ENCODE measurements around the gene POLG.
A peak's percentile ranks its signal among the peaks of the same experiment; 100 is the strongest.

Gene POLG

DNA sequence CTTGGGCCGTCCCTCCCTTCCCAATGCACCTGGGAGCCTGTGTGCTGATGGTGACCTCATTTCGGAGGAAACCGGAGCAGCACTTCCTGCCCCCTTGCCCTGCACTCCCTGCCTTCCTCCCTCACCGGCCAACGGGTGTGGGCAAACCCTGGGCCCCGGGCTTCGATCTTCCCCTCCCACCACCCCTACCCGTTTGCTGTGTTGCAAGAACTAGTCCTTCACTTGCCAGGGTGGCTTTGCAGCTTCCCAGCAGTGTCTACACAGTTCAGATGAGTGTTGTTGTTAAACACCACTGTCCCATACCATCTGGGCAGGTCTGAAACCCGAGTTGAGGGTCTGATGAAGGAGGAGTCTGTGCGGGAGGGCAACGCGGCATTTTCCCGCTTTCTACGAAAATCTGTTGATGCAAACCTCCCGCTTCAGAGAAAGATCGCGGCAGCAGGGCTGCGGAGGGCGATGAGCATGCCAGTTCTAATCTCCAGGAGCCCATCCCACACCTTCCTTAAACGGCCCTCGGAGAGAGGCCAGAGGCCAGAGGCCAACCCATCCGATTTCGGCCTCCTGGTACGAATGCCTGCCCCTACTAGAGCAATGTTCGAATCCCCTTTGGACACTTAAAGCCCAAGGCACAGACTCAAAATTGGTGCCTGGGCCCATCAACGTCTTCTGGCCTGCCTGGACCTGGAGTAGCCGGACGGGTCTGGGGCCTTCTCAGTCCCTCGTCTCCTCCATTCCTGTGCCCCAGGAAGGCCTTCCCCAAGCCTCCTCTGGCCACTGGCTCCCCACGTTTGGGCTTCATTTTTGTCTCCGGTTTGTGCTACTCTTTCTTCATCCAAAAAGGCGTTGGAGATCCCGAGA, 35.7 kb upstream of the POLG start:
- peak; percentile 19 to 41 for DNase-seq

GRCh38 chr15:89369341-89369947, 34.8 kb upstream of the POLG start:
- no peak for DNase-seq

DNA sequence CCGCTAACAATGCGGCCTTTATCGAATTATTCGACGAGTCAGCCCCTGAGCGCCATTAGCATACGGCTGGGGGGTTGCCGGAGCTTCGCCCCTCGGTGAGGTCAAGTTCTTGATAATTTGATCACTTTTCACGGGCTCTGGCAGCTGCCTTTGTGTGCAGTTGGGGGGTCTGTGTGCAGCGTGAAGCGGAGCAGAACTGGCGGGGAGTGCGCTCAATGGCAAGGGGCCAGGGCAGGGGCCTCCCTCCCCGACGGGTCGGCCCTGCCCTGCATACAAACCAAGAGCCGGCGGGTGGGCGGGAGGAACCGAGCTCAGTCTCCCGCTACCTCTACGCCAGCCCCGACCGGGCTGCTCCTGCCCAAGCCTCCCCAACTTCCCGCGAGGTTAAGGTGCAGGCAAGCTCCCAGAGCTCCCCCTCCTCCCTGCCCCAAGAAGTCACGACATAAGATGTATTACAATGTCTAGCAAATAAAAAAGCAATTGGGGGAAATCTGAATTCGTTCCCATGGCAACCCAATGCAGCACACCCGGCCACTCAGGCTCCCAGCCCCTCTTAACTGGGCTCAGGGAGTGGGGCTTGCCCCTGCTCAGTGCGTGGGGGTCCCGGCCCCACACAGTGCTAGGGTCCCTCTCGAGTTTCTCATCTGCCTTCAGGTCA, 34.1 kb upstream of the POLG start:
- no peak for DNase-seq

DNA sequence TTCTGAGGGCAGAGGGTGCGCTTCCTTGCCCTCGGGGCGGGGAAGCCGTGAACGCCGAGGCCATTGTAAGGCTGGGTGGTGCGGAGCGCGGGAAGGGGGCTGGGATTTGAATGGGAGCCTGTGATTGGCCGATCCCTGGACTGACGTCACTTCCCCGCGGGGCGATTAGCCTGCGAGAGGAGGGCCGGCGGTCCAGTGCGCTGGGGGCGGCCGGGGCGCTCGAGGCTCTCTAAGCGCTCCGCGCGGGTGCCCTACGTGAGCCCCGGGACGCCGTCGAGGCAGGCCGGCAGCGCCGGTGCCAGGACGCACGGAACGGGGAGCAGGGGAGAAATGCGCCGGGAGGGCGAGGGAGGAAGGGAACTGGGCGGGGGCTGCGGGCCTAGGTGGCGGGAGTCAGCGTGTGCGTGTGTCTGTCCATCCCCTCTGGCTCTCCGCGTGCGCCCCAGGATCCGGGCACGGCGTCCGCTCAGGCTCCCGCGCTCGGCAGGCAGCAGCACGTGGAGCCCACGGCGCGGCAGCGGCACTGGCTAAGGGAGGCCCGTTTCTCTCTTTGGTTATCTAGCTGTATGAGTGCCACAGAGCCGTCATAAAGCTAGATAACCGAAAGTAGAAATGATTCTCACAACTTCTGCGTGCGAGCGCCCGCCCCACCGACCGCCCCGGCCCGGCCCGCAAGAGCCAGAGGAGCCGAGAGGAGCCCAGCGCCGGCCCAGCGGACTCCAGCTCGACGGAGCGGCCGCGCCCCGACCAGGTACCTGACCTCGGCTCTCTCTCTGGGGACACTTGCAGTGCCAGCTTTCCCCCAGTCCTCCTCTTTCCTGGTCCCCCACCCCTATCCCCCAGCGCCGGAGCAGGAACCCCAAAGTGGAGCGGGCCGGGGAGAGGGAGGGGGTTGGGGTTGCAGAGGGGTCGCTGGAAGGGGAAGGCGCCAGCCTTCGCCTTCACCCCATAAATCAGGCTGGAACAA, 33.1 kb upstream of the POLG start:
- DNase-seq = no peak

GRCh38 chr15:89366656-89367393, 32.2 kb upstream of the POLG start:
- no peak for DNase-seq

- DNase-seq = no peak
Observed at GRCh38 chr15:89365462-89366065, 30.9 kb upstream of the POLG start.

GRCh38 chr15:89364741-89365450, 30.3 kb upstream of the POLG start:
- no peak for DNase-seq

DNA sequence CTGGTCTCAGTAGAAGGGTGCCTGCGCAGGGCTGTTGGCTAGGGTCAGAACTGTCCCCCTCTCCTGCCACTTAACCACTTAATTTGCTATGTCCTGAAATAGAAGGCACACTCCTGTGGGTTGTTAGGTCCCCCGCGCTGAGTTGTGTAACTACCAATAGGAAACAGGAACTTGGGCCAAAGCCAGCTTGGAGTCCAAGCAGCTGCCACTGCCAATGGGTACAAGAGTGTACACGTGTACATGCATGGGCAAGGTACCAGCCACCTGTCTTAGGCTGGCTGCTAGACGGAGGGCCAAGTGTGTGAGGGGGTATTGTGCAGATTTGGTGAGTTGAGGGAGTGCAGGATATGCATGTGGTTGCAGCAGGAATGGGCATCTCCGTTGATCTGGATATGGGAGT, 29.7 kb upstream of the POLG start:
- peak; percentile 31 to 49 for DNase-seq

GRCh38 chr15:89363770-89364169, 29.1 kb upstream of the POLG start:
- DNase-seq = no peak

- peak; percentile 8 to 20 for DNase-seq
Observed at GRCh38 chr15:89363133-89363532, 28.5 kb upstream of the POLG start.

GRCh38 chr15:89362203-89363101, 27.8 kb upstream of the POLG start:
- DNase-seq = no peak

GRCh38 chr15:89361451-89362202, 27.0 kb upstream of the POLG start:
- peak; percentile 56 to 75 for DNase-seq

- DNase-seq = no peak
Observed at GRCh38 chr15:89360294-89360971, 25.8 kb upstream of the POLG start.

DNA sequence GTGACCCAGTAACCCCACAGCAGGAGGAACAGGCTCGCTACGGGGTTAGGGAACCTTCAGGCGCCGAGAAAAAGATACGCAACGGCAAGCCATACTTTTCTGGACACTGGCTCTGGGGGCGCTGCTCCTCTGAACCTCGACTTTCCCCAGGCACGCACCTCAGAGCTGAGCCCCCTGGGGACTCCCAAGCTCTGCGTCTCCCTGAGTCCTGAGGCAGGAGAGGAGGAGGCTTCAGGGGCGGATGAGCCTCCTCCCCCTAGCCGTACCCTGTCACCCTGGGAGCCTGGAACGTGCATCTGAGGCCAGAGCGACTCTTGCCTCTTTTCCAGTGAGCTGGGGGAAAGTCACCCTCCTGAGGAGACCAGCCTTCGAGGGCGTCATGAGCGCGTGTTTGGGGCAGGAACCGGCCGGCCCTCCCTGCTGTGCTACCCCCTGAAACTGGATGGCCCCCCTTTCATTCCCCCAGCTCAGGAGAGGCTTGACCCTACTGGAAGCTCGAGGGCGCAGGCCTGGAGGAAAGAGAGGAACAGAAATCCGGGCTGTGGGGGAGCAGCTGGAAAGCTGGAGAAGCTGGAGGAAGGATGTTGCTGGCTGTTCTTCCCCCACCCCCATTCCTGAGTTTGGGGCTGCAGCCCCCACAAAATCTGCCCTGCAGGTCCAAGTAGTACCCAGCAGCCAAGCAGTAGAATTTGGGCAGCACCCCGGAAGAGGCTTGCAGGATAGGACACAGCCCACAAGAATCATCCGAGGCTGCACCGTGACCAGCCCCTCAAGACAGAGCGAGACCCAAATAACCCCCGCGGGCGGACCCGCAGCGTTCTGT, 25.1 kb upstream of the POLG start:
- no peak for DNase-seq

GRCh38 chr15:89358755-89359439, 24.3 kb upstream of the POLG start:
- DNase-seq = peak; percentile 76 to 83

DNA sequence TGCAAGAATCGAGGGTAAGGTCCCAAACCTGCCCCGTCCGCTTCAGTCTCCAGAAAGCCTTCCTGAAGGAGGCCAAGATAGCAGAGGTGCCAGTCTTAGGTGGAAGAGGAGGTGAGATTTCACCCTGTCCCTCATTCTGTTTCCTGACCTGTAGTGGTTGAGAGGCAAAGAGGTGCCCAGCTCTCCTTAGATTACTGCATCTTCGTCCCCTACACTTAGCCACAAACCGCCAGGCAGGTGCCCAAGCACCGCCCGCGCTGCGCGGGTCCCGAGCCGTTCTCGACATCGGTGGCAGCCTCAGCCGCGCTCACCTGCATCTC, 23.8 kb upstream of the POLG start:
- DNase-seq = peak in 1 of 2 experiments; percentile 34

Measured in Kasumi-1 (cell line).